ENCODE results near the gene DIP2C.
A peak's percentile ranks its signal among the peaks of the same experiment; 100 is the strongest.

The DIP2C gene, protein sequence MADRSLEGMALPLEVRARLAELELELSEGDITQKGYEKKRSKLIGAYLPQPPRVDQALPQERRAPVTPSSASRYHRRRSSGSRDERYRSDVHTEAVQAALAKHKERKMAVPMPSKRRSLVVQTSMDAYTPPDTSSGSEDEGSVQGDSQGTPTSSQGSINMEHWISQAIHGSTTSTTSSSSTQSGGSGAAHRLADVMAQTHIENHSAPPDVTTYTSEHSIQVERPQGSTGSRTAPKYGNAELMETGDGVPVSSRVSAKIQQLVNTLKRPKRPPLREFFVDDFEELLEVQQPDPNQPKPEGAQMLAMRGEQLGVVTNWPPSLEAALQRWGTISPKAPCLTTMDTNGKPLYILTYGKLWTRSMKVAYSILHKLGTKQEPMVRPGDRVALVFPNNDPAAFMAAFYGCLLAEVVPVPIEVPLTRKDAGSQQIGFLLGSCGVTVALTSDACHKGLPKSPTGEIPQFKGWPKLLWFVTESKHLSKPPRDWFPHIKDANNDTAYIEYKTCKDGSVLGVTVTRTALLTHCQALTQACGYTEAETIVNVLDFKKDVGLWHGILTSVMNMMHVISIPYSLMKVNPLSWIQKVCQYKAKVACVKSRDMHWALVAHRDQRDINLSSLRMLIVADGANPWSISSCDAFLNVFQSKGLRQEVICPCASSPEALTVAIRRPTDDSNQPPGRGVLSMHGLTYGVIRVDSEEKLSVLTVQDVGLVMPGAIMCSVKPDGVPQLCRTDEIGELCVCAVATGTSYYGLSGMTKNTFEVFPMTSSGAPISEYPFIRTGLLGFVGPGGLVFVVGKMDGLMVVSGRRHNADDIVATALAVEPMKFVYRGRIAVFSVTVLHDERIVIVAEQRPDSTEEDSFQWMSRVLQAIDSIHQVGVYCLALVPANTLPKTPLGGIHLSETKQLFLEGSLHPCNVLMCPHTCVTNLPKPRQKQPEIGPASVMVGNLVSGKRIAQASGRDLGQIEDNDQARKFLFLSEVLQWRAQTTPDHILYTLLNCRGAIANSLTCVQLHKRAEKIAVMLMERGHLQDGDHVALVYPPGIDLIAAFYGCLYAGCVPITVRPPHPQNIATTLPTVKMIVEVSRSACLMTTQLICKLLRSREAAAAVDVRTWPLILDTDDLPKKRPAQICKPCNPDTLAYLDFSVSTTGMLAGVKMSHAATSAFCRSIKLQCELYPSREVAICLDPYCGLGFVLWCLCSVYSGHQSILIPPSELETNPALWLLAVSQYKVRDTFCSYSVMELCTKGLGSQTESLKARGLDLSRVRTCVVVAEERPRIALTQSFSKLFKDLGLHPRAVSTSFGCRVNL (N-terminal part only)

DNA sequence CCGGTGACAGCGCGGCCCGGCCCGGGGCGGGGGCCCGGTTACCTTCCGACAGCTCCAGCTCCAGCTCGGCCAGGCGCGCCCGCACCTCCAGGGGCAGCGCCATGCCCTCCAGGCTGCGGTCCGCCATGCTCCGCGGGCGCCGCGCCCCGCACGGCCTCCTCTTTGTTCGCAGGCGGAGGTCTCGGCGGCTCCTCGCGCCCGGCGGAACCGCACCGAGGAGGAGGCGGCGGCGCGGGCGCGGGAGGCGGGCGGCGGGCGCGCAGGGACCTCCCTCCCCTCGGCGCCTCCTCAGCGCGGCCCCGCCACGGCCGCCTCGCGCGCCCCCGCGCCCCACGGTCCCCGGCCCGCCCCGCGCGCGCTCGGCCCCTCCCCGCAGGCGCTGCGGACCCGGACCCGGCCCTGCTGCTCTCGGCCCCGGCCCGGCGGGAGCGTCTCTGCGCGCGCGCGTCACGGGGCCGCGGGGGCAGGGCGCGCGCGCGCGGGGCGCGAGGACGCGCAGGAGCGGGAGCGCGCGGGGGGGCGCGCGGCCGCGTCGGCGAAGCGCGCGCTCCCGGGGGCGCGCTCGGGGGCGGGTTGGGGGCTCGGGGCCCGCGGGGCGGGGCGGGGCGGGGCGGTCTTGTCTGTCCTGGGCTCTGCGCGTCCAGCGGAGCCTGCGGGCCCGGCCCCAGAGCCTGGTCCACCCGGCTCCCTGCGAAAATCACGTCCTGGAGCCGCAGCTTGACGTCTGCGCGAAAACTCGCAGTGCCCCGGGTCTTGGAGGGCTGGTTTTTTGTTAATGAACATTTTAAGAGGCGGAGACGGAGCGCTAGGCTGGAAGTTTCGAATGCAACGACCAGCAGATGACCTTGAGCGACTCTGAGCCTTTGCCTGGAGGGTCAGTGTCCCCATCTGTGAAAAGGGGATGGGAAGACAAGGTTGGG, at the start of gene DIP2C:
Gene DIP2C, minus strand, starts transcription at position 217 of the 920 bp plus-strand sequence. Its CDS starts 90 bp downstream, at position 127.
- Mint-ChIP-seq H3K4me1 (peaks cover 5% of the 10 kb centered on the region), H3K27me3 (peaks cover 34% of the 10 kb centered on the region), H3K27ac (no peak within 1 kb of the TSS), H3K36me3 (no peaks in the 10 kb centered on the region), H3K9me3 (no peaks in the 10 kb centered on the region), H3K4me3 (peak within 1 kb of the TSS; percentile 63)

DNA sequence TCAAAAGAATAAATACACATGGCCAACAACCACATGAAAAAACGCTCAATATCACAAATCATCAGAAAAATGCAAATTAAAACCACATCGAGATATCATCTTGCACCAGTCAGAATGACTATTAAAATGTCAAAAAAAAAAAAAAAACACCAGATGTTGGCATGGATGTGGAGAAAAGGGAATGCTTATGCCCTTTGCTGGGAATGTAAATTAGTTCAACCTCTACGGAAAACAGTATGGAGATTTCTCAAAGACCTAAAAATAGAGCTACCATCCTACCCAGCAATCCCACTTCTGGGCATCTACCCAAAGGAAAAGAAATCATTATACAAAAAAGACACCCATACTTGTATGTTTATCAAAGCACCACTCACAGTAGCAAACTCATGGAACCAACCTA, 45.0 kb upstream of the DIP2C start:
- no peaks in the 10 kb centered on the region for H3K36me3 Mint-ChIP-seq
- H3K4me3 Mint-ChIP-seq: no peak overlapping the region
- H3K9me3 Mint-ChIP-seq: peaks cover 9% of the 10 kb centered on the region
- H3K27me3 Mint-ChIP-seq: peaks cover 4% of the 10 kb centered on the region
- H3K4me1 Mint-ChIP-seq: no peaks in the 10 kb centered on the region
- H3K27ac Mint-ChIP-seq: no peak overlapping the region

DNA sequence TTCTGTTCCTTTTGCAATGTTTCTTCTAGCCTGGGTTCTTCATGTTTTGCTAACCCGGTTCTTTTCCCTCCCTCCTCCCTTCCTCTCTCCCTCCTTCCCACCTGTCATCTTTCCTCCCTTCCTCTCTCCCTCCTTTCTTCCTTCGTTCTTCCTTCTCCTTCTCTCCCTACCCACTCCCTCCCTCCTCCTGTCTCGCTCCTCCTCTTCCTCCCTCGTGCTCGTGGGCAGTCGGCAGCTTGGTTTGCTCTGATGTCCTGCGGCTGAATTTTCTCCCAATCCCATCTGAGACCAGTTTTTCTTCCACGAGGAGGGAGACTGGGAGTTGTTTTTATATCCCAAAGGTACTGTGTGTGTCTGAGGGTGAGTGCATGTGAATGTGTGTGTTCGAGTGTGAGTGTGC, 43.6 kb upstream of the DIP2C start:
- peaks cover 9% of the 10 kb centered on the region for H3K9me3 Mint-ChIP-seq
- H3K27me3 Mint-ChIP-seq: peaks cover 4% of the 10 kb centered on the region
- H3K36me3 Mint-ChIP-seq: no peaks in the 10 kb centered on the region
- H3K27ac Mint-ChIP-seq: no peak overlapping the region
- no peak overlapping the region for H3K4me3 Mint-ChIP-seq
- H3K4me1 Mint-ChIP-seq: no peaks in the 10 kb centered on the region

DNA sequence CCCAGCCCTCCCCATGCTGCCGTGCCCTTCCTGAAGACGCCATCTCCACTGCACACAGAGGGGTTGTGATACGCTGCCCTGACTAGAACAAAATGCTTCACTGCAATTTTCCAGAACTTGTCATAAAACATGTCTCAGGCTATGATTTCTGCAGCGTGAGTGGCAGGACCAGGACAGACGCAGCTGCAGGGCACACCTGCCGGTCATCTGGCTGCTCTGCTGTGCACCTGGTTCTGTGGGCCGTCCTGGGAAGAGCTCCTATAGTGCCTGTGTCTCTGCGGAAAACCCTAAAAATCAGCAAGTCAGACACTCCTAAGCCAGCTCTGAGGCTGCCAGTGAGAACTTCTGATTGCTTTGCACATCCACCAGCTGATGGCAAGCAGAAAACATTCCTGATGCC, 39.7 kb upstream of the DIP2C start:
- no peaks in the 10 kb centered on the region for H3K4me1 Mint-ChIP-seq
- H3K36me3 Mint-ChIP-seq: no peaks in the 10 kb centered on the region
- peaks cover under 1% of the 10 kb centered on the region for H3K9me3 Mint-ChIP-seq
- H3K27me3 Mint-ChIP-seq: peaks cover 4% of the 10 kb centered on the region
- H3K27ac Mint-ChIP-seq: no peak overlapping the region
- no peak overlapping the region for H3K4me3 Mint-ChIP-seq

DNA sequence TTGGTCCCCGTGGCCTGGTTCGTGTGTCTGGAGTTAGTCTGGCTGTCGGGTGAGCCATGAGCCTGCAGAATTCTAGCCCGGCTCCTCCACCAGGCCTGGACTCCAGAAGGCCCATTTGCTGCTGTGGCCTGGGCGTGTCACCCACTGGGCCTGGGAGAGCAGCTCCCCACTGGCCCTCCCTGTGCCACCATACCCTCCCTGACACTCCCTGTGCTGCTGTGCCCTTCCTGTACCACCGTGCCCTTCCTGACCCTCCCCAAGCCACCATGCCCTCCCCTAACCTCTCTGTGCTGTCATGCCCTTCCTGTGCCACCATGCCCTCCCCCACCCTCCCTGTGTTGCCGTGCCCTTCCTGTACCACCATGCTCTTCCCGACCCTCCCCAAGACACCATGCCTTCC, 39.1 kb upstream of the DIP2C start:
- no peaks in the 10 kb centered on the region for H3K4me1 Mint-ChIP-seq
- no peak overlapping the region for H3K4me3 Mint-ChIP-seq
- peaks cover 4% of the 10 kb centered on the region for H3K27me3 Mint-ChIP-seq
- H3K9me3 Mint-ChIP-seq: no peaks in the 10 kb centered on the region
- no peaks in the 10 kb centered on the region for H3K36me3 Mint-ChIP-seq
- no peak overlapping the region for H3K27ac Mint-ChIP-seq

DNA sequence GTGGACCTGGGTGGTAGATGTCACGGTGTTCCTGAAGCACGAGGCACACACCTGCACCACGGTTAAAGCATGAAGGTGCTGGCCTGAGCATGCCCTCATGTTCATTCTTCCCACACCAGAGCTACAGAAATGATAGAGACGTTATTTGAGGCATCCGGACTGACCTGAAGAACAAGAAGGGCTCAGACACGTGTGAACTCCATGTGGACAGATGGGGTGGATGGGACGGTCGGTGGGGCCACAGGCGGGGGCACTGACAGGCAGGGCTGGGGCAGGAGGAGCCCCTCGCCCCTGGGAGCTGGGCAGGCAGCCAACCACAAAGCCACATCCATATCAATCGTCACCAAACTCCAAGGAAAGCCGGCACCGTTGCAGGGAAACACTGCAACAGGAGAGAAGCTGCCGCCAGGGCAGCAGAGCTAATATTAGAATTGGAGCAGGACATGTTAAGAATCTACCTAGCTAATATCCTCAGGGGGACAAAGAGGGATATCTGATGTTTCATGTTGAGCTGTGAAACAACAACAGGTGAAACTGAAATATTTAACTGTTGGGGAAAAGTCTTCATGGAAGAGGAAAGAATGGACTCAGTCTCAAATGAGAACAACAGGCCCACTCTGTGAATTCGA, 37.8 kb upstream of the DIP2C start:
- peaks cover 2% of the 10 kb centered on the region for H3K27me3 Mint-ChIP-seq

DNA sequence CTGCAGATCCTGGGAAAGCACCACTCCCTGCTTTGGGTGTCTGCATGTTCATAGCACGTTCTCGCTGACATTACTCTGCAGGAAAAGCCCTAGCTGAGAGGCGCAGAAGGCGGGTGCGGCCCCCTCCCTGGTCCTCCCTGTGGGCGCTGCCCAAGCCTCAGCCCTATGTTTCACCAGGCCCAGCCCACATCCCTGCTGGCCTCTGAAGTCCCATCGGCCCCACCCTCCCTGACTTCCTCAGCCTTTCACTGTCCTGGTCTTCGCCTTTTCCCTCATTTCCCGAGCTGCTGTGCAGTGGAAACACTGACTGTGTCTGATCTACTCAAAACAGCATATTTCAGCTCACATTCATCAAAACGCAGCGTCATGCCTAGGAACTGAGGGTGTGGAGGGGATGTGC, 36.3 kb upstream of the DIP2C start:
- Mint-ChIP-seq H3K27ac (no peak overlapping the region), H3K4me3 (no peak overlapping the region), H3K27me3 (peaks cover 2% of the 10 kb centered on the region), H3K4me1 (no peaks in the 10 kb centered on the region), H3K36me3 (peaks cover 1% of the 10 kb centered on the region), H3K9me3 (no peaks in the 10 kb centered on the region)

More for the DNA sequence above, 37.8 kb upstream of the DIP2C start:
- no peaks in the 10 kb centered on the region for H3K9me3 Mint-ChIP-seq
- H3K4me1 Mint-ChIP-seq: no peaks in the 10 kb centered on the region
- no peak overlapping the region for H3K4me3 Mint-ChIP-seq
- peaks cover 1% of the 10 kb centered on the region for H3K36me3 Mint-ChIP-seq
- no peak overlapping the region for H3K27ac Mint-ChIP-seq

DNA sequence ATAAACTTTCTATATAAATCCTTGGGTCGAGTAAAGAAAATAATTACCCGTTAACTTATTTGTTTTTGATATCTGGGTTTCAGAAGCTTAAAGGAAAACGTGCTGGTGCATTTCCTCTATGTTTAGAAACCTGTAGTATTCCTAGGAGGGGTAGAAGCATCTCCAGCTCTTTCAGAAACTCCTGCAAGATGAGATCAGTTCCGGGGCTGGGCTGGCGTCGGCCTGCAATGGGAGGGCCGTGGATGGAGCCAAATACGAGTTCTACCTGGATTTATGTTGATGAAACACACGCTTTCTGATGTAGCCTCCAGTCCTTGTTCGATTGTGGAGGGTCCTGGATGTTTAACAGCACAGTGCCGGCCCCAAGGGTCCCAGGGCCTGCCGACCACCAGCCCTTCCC, 35.8 kb upstream of the DIP2C start:
- Mint-ChIP-seq H3K27me3 (peaks cover 3% of the 10 kb centered on the region), H3K9me3 (no peaks in the 10 kb centered on the region), H3K4me3 (no peak overlapping the region), H3K4me1 (no peaks in the 10 kb centered on the region), H3K27ac (no peak overlapping the region), H3K36me3 (peaks cover 1% of the 10 kb centered on the region)

DNA sequence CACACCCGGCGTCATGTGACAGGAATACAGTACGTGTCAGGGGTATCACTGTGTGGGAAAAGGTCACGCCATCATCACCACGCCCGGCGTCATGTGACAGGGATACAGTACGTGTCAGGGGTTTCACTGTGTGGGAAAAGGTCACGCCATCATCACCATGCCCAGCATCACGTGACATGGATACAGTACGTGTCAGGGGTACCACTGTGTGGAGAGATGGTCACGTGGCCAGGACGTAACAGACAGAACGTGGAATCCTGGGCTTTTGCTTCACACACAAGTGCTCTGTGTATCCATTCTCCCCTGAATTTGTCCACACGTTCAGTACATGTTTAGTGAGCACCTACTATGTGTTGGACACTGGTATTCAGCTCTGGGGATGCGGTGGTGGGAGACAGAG, 34.5 kb upstream of the DIP2C start:
- no peaks in the 10 kb centered on the region for H3K9me3 Mint-ChIP-seq
- H3K4me3 Mint-ChIP-seq: no peak overlapping the region
- H3K27me3 Mint-ChIP-seq: peaks cover 5% of the 10 kb centered on the region
- peaks cover 1% of the 10 kb centered on the region for H3K36me3 Mint-ChIP-seq
- no peaks in the 10 kb centered on the region for H3K4me1 Mint-ChIP-seq
- no peak overlapping the region for H3K27ac Mint-ChIP-seq

DNA sequence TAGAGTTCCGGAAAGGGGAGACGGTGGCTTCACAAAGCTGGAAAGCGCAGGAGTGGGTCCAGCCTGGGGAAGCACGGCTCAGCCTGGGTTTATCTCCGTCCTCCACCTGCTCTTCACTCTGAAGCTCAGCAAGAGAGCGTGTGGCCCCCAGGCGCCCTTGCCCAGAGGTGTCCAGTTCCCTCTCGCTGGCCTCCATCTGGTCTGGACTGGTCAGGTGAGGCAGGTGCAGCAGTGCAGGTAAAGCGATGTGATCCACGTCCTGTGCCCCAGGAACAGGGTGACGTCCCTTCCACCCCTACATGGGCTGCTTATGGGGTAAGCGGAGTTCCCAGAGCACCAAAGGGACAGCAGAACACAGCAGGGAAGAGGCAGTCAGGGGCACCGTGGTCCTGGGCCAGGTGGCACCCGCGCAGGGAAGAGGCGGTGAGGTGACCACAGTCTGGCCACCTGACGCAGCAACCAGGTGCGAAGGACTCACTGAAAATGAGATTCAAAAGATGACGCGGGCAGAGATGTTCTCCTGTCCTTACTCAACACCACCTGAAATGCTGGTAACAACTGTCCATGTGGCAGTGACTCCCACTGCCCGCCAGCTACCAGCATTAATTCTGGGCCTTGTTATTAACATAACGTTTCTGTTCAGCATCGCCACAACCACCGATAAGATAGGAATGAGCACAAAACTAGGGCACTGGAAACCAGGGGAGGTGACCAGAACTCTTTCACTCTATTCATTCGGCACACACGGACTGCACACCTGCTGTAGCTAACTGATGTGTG, 33.0 kb upstream of the DIP2C start:
- H3K4me3 Mint-ChIP-seq: no peak overlapping the region
- no peaks in the 10 kb centered on the region for H3K4me1 Mint-ChIP-seq
- H3K27me3 Mint-ChIP-seq: peaks cover 10% of the 10 kb centered on the region
- H3K36me3 Mint-ChIP-seq: peaks cover 3% of the 10 kb centered on the region
- no peaks in the 10 kb centered on the region for H3K9me3 Mint-ChIP-seq
- no peak overlapping the region for H3K27ac Mint-ChIP-seq

DNA sequence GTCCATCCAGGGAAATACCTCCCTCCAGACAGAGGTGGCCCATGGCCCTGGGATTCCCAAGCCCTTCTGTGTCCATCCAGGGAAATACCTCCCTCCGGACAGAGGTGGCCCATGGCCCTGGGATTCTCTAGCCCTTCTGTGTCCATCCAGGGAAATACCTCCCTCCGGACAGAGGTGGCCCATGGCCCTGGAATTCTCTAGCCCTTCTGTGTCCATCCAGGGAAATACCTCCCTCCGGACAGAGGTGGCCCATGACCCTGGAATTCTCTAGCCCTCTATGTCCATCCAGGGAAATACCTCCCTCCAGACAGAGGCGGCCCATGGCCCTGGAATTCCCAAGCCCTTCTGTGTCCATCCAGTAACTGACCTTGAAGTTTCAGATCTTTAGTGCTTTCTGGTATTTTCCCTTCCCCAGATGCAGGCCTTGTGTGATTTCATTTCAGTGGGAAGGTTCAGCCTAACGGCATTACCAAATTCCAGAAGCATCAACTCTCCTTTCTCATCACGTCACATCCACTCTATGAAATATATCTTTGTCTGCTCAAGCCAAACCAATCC, 28.8 kb upstream of the DIP2C start:
- Mint-ChIP-seq H3K4me3 (no peak overlapping the region), H3K27me3 (peaks cover 14% of the 10 kb centered on the region), H3K36me3 (peaks cover 3% of the 10 kb centered on the region), H3K27ac (no peak overlapping the region), H3K9me3 (peaks cover 7% of the 10 kb centered on the region), H3K4me1 (no peaks in the 10 kb centered on the region)

DNA sequence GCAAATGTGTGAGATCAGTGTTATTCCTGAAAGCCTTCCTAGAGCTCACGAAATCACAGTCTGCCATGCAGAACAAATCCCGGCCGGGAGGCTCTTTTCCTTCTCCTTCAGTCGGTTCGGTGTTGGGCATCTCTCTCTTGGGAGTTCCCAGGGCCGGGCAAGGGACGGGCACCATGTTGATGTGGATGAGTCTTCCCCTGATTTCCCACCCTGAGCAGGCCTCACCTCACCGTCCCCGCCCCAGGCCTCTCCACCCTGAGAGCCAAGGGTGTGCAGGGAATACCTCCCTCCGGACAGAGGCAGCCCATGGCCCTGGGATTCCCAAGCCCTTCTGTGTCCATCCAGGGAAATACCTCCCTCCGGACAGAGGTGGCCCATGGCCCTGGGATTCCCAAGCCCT, 28.0 kb upstream of the DIP2C start:
- Mint-ChIP-seq H3K9me3 (peaks cover 7% of the 10 kb centered on the region), H3K4me3 (no peak overlapping the region), H3K4me1 (no peaks in the 10 kb centered on the region), H3K27me3 (peaks cover 14% of the 10 kb centered on the region), H3K27ac (no peak overlapping the region), H3K36me3 (peaks cover 2% of the 10 kb centered on the region)

DNA sequence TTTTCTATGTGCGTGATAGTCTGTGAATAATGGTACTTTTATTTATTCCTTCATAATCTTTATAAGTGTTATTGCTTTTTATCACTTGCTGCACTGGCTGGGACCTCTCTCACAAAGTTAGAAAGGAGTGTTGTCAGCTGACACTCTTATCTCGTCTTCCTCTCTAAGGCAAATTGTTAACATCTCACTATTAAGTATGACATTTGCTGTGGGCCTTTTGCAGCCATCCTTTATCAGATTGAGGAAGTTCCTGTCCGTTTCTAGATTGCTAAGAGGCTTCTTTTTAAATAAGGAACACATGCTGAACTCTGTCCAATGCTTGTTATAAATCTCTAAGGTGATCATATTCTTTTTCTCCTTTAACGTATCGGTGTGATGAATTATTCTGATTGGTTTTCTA, 27.4 kb upstream of the DIP2C start:
- peaks cover 2% of the 10 kb centered on the region for H3K36me3 Mint-ChIP-seq
- H3K27me3 Mint-ChIP-seq: peaks cover 14% of the 10 kb centered on the region
- peaks cover 7% of the 10 kb centered on the region for H3K9me3 Mint-ChIP-seq
- no peak overlapping the region for H3K4me3 Mint-ChIP-seq
- H3K27ac Mint-ChIP-seq: no peak overlapping the region
- no peaks in the 10 kb centered on the region for H3K4me1 Mint-ChIP-seq

Data from activated naive CD4-positive, alpha-beta T cell treated with anti-CD3 and anti-CD28 coated beads, Interleukin-2, amount 50 U/mL, for 24 hours (primary cell).